Calu3 (cell line): ENCODE measurements around the gene ERC2. TPM values are rescaled to one million over a fixed set of nuclear protein-coding genes. Genes with fewer than 3 reads are reported as not detected.

Experiments used
- BruUV-seq: library from RNA; stranded (reverse); fragments of 400-500 nt; replicated peaks from 2 replicates; lab custom pipeline; 2021; lab: Mats Ljungman, UMichigan
- CTCF ChIA-PET: fragments of 300-600 bp; sonication (Branson Sonifier 250); formaldehyde crosslinking; loops from one replicate; lab custom pipeline; 2022; ENCODE audit warnings: antibody characterized with exemption; lab: Charles Lee
- DNase-seq: peaks from one replicate; pipeline ENCODE4 v3.0.0; 2022
- H3K27ac Mint-ChIP-seq: one replicate; pipeline ENCODE4 v1.8.0; 2022; ENCODE audit warnings: mixed read lengths; ENCODE audit not compliant: unreplicated experiment
- H3K27me3 Mint-ChIP-seq: one replicate; pipeline ENCODE4 v1.8.0; 2022; ENCODE audit warnings: mixed read lengths; ENCODE audit not compliant: unreplicated experiment
- H3K36me3 Mint-ChIP-seq: one replicate; pipeline ENCODE4 v1.8.0; 2022; ENCODE audit warnings: mild to moderate bottlenecking, moderate library complexity, mixed read lengths; ENCODE audit not compliant: insufficient read depth, unreplicated experiment
- H3K4me1 Mint-ChIP-seq: one replicate; pipeline ENCODE4 v1.8.0; 2022; ENCODE audit warnings: mild to moderate bottlenecking, low read depth, mixed read lengths; ENCODE audit not compliant: unreplicated experiment
- H3K4me3 Mint-ChIP-seq: one replicate; pipeline ENCODE4 v1.8.0; 2022; ENCODE audit warnings: mild to moderate bottlenecking, low read depth, moderate library complexity, mixed read lengths; ENCODE audit not compliant: unreplicated experiment
- H3K9me3 Mint-ChIP-seq: one replicate; pipeline ENCODE4 v1.8.0; 2022; ENCODE audit warnings: low read depth, mixed read lengths; ENCODE audit not compliant: unreplicated experiment
- intact Hi-C: fragments of 100-400 bp; cut with micrococcal nuclease; formaldehyde crosslinking; loops from one replicate; pipeline ENCODE4 v1.10.0; 2022; ENCODE audit not compliant: unreplicated experiment
- total RNA-seq: library from RNA; stranded (reverse); gene quantifications from 2 replicates; pipeline ENCODE4 v1.2.3, GENCODE V29; 2022
- TF ChIP-seq, protein P1 (sequence below): fragments of 200-600 bp; IDR thresholded peaks from one replicate; pipeline ENCODE4 v1.8.0; 2022; ENCODE audit warnings: antibody characterized with exemption; ENCODE audit not compliant: unreplicated experiment

ERC2 gene
- total RNA-seq, 1 experiment from 2014 or later, result 0.73 TPM

- no peak overlapping the region for H3K27ac Mint-ChIP-seq
- no peak for DNase-seq
- peaks cover 7% of the 10 kb centered on the region for H3K9me3 Mint-ChIP-seq
- TF ChIP-seq, protein P1, sequence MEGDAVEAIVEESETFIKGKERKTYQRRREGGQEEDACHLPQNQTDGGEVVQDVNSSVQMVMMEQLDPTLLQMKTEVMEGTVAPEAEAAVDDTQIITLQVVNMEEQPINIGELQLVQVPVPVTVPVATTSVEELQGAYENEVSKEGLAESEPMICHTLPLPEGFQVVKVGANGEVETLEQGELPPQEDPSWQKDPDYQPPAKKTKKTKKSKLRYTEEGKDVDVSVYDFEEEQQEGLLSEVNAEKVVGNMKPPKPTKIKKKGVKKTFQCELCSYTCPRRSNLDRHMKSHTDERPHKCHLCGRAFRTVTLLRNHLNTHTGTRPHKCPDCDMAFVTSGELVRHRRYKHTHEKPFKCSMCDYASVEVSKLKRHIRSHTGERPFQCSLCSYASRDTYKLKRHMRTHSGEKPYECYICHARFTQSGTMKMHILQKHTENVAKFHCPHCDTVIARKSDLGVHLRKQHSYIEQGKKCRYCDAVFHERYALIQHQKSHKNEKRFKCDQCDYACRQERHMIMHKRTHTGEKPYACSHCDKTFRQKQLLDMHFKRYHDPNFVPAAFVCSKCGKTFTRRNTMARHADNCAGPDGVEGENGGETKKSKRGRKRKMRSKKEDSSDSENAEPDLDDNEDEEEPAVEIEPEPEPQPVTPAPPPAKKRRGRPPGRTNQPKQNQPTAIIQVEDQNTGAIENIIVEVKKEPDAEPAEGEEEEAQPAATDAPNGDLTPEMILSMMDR, result no peak
- H3K36me3 Mint-ChIP-seq, result no peaks in the 10 kb centered on the region
- intact Hi-C loops, result no loop called here
- CTCF ChIA-PET, result no interaction called here
- H3K27me3 Mint-ChIP-seq, result no peaks in the 10 kb centered on the region
- BruUV-seq, result no TSS peak
- H3K4me3 Mint-ChIP-seq, result no peak overlapping the region
- H3K4me1 Mint-ChIP-seq, result no peaks in the 10 kb centered on the region
These were observed 756.6 kb downstream of the ERC2 start for GRCh38 chr3:55711646-55712045.

- Mint-ChIP-seq H3K4me1 (no peaks in the 10 kb centered on the region), H3K27ac (no peak overlapping the region), H3K27me3 (no peaks in the 10 kb centered on the region), H3K36me3 (no peaks in the 10 kb centered on the region), H3K9me3 (peaks cover 11% of the 10 kb centered on the region), H3K4me3 (no peak overlapping the region)
- no TSS peak for BruUV-seq
- TF ChIP-seq, protein P1, result no peak
- CTCF ChIA-PET, result no interaction called here
- intact Hi-C loops, result no loop called here
- DNase-seq, result no peak
These were observed 758.8 kb downstream of the ERC2 start for GRCh38 chr3:55709411-55710012.

- H3K27me3 Mint-ChIP-seq, result no peaks in the 10 kb centered on the region
- no TSS peak for BruUV-seq
These were observed 759.3 kb downstream of the ERC2 start for GRCh38 chr3:55708921-55709320.

GRCh38 chr3:55708242-55708641 is 760.0 kb downstream of the ERC2 start:
- intact Hi-C loops, result no loop called here
- CTCF ChIA-PET, result no interaction called here
- H3K36me3 Mint-ChIP-seq, result no peaks in the 10 kb centered on the region
- no peaks in the 10 kb centered on the region for H3K27me3 Mint-ChIP-seq
- TF ChIP-seq, protein P1, result no peak
- no peak overlapping the region for H3K27ac Mint-ChIP-seq
- no peak for DNase-seq
- no peaks in the 10 kb centered on the region for H3K4me1 Mint-ChIP-seq
- H3K4me3 Mint-ChIP-seq, result no peak overlapping the region
- BruUV-seq, result no TSS peak
- H3K9me3 Mint-ChIP-seq, result peaks cover 15% of the 10 kb centered on the region

More at GRCh38 chr3:55708921-55709320, 759.3 kb downstream of the ERC2 start:
- peaks cover 11% of the 10 kb centered on the region for H3K9me3 Mint-ChIP-seq
- H3K27ac Mint-ChIP-seq, result no peak overlapping the region
- H3K4me3 Mint-ChIP-seq, result no peak overlapping the region
- DNase-seq, result no peak
- no peaks in the 10 kb centered on the region for H3K4me1 Mint-ChIP-seq
- CTCF ChIA-PET, result no interaction called here
- TF ChIP-seq, protein P1, result no peak
- no peaks in the 10 kb centered on the region for H3K36me3 Mint-ChIP-seq
- intact Hi-C loops, result no loop called here
